Neural progenitor cell (in vitro differentiated cells): Measurements from ENCODE around the gene AGBL4. TPM values are rescaled to one million over a fixed set of nuclear protein-coding genes. Genes with fewer than 3 reads are reported as not detected.

ENCODE experiments used
- DNase-seq: peaks from one replicate; pipeline ENCODE4 v3.0.0-alpha.2; 2016; ENCODE audit warnings: low spot score
- H2AFZ ChIP-seq: fragments of 200-600 bp; sonication (generic); replicated peaks from 2 replicates; pipeline ENCODE4 v1.6.1; 2016; ENCODE audit warnings: antibody characterized with exemption
- H3F3A ChIP-seq: fragments of 200-600 bp; sonication (generic); 2 replicates; pipeline ENCODE4 v1.6.1; 2016; ENCODE audit warnings: antibody characterized with exemption, low read depth
- H3K27ac ChIP-seq: fragments of 200-600 bp; sonication (generic); 2 replicates; pipeline ENCODE4 v1.5.1; 2016; ENCODE audit warnings: mild to moderate bottlenecking
- H3K27me3 ChIP-seq: fragments of 200-600 bp; sonication (generic); 2 replicates; pipeline ENCODE4 v1.6.1; 2016; ENCODE audit warnings: mild to moderate bottlenecking, moderate library complexity
- H3K36me3 ChIP-seq: fragments of 200-600 bp; sonication (generic); 2 replicates; pipeline ENCODE4 v1.5.1; 2016
- H3K4me1 ChIP-seq: fragments of 200-600 bp; sonication (generic); 2 replicates; pipeline ENCODE4 v1.6.1; 2016; ENCODE audit warnings: mixed run types
- H3K4me2 ChIP-seq: fragments of 200-600 bp; sonication (generic); 2 replicates; pipeline ENCODE4 v1.6.1; 2016
- H3K4me3 ChIP-seq: fragments of 200-600 bp; sonication (generic); 2 replicates; pipeline ENCODE4 v1.5.1; 2016
- H3K79me2 ChIP-seq: fragments of 200-600 bp; sonication (generic); 2 replicates; pipeline ENCODE4 v1.6.1; 2016; ENCODE audit warnings: low read depth
- H3K9ac ChIP-seq: fragments of 200-600 bp; sonication (generic); 2 replicates; pipeline ENCODE4 v1.6.1; 2016
- H3K9me3 ChIP-seq: fragments of 200-600 bp; sonication (generic); 2 replicates; pipeline ENCODE4 v1.5.1; 2016; ENCODE audit warnings: low read depth
- H4K20me1 ChIP-seq: fragments of 200-600 bp; sonication (generic); 2 replicates; pipeline ENCODE4 v1.6.1; 2016; ENCODE audit warnings: low read depth
- H3K27ac Mint-ChIP-seq: 3 replicates; pipeline ENCODE4 v1.8.0; 2021; ENCODE audit warnings: mixed read lengths
- H3K27me3 Mint-ChIP-seq: 2 replicates; pipeline ENCODE4 v1.8.0; 2022; ENCODE audit warnings: low read depth, mild to moderate bottlenecking, inconsistent platforms, moderate library complexity, mixed read lengths; ENCODE audit not compliant: insufficient read depth
- H3K36me3 Mint-ChIP-seq: 3 replicates; pipeline ENCODE4 v1.8.0; 2021; ENCODE audit warnings: mixed read lengths
- H3K4me1 Mint-ChIP-seq: 3 replicates; pipeline ENCODE4 v1.8.0; 2021; ENCODE audit warnings: mixed read lengths
- H3K4me3 Mint-ChIP-seq: 3 replicates; pipeline ENCODE4 v1.8.0; 2021; ENCODE audit warnings: mild to moderate bottlenecking, moderate library complexity, mixed read lengths
- H3K9me3 Mint-ChIP-seq: 3 replicates; pipeline ENCODE4 v1.8.0; 2020; ENCODE audit warnings: mixed read lengths
- CTCF ChIP-seq: fragments of 200-600 bp; sonication (generic); IDR thresholded peaks from 2 replicates; pipeline ENCODE4 v1.5.1; 2017; ENCODE audit warnings: antibody characterized with exemption, mild to moderate bottlenecking
- EZH2 ChIP-seq: fragments of 200-600 bp; sonication (generic); IDR thresholded peaks from 2 replicates; pipeline ENCODE4 v1.6.1; 2017; ENCODE audit warnings: antibody characterized with exemption, mild to moderate bottlenecking, moderate library complexity
- EZH2phosphoT487 ChIP-seq: fragments of 200-600 bp; sonication (generic); IDR thresholded peaks from 2 replicates; pipeline ENCODE4 v1.6.1; 2017; ENCODE audit warnings: antibody characterized with exemption
- total RNA-seq: library from RNA; depleted of rRNA; stranded (reverse); fragments of >200 nt; gene quantifications from 2 replicates; pipeline ENCODE4 v1.2.3, GENCODE V29; 2015; ENCODE audit warnings: low replicate concordance

Gene AGBL4
- total RNA-seq, 1 donor from 2014 or later = 1.5 TPM

- no peaks in the 10 kb centered on the region for H3K36me3 ChIP-seq
- H3K4me1 ChIP-seq = no peaks in the 10 kb centered on the region
- no peak overlapping the region for H3K4me3 ChIP-seq
- no peaks in the 10 kb centered on the region for H3K36me3 Mint-ChIP-seq
- H3K4me1 Mint-ChIP-seq = no peaks in the 10 kb centered on the region
- no peak for DNase-seq
- no peak overlapping the region for H2AFZ ChIP-seq
- H3K27ac ChIP-seq = no peak overlapping the region
- no peak for TF ChIP-seq EZH2
- TF ChIP-seq EZH2phosphoT487 = no peak
- TF ChIP-seq CTCF = no peak
- H3F3A ChIP-seq = no peaks in the 10 kb centered on the region
- H3K27me3 ChIP-seq = no peaks in the 10 kb centered on the region
- no peak overlapping the region for H3K27ac Mint-ChIP-seq
- H3K9ac ChIP-seq = no peak overlapping the region
- no peaks in the 10 kb centered on the region for H3K79me2 ChIP-seq
- no peak overlapping the region for H3K4me3 Mint-ChIP-seq
- H3K9me3 ChIP-seq = peaks cover 19% of the 10 kb centered on the region
- H3K27me3 Mint-ChIP-seq = peaks cover 2% of the 10 kb centered on the region
- no peaks in the 10 kb centered on the region for H4K20me1 ChIP-seq
- peaks cover 12% of the 10 kb centered on the region for H3K9me3 Mint-ChIP-seq
- H3K4me2 ChIP-seq = no peak overlapping the region
Observed at GRCh38 chr1:49435291-49435690, 588.5 kb downstream of the AGBL4 start.

- Histone ChIP-seq H4K20me1 (no peaks in the 10 kb centered on the region), H3K27ac (no peak overlapping the region), H3K4me2 (no peak overlapping the region), H3K79me2 (no peaks in the 10 kb centered on the region), H2AFZ (no peak overlapping the region), H3K4me3 (no peak overlapping the region), H3K36me3 (no peaks in the 10 kb centered on the region), H3K9me3 (peaks cover 43% of the 10 kb centered on the region), H3K27me3 (no peaks in the 10 kb centered on the region), H3K4me1 (no peaks in the 10 kb centered on the region), H3K9ac (no peak overlapping the region), H3F3A (no peaks in the 10 kb centered on the region)
- H3K27ac Mint-ChIP-seq = no peak overlapping the region
- no peaks in the 10 kb centered on the region for H3K36me3 Mint-ChIP-seq
- DNase-seq = no peak
- H3K4me1 Mint-ChIP-seq = no peaks in the 10 kb centered on the region
- peaks cover 17% of the 10 kb centered on the region for H3K9me3 Mint-ChIP-seq
- no peak for TF ChIP-seq EZH2
- H3K4me3 Mint-ChIP-seq = no peak overlapping the region
- peaks cover 4% of the 10 kb centered on the region for H3K27me3 Mint-ChIP-seq
Observed at GRCh38 chr1:49424782-49425181, 599.0 kb downstream of the AGBL4 start.

- H3K79me2 ChIP-seq = no peaks in the 10 kb centered on the region
- DNase-seq = no peak
- no peaks in the 10 kb centered on the region for H4K20me1 ChIP-seq
- no peak overlapping the region for H3K4me2 ChIP-seq
- H2AFZ ChIP-seq = no peak overlapping the region
- no peak overlapping the region for H3K4me3 Mint-ChIP-seq
- H3K27me3 Mint-ChIP-seq = no peaks in the 10 kb centered on the region
- H3K9me3 ChIP-seq = peaks cover 39% of the 10 kb centered on the region
- no peak overlapping the region for H3K9ac ChIP-seq
- TF ChIP-seq CTCF = no peak
- no peak for TF ChIP-seq EZH2
- no peak for TF ChIP-seq EZH2phosphoT487
- no peaks in the 10 kb centered on the region for H3K27me3 ChIP-seq
- peaks cover 5% of the 10 kb centered on the region for H3K9me3 Mint-ChIP-seq
- H3K4me1 Mint-ChIP-seq = no peaks in the 10 kb centered on the region
- no peak overlapping the region for H3K4me3 ChIP-seq
- H3K27ac ChIP-seq = no peak overlapping the region
- no peaks in the 10 kb centered on the region for H3K36me3 ChIP-seq
- H3K4me1 ChIP-seq = no peaks in the 10 kb centered on the region
- no peaks in the 10 kb centered on the region for H3F3A ChIP-seq
- no peak overlapping the region for H3K27ac Mint-ChIP-seq
- H3K36me3 Mint-ChIP-seq = no peaks in the 10 kb centered on the region
Observed at GRCh38 chr1:49416758-49417157, 607.0 kb downstream of the AGBL4 start.

DNA sequence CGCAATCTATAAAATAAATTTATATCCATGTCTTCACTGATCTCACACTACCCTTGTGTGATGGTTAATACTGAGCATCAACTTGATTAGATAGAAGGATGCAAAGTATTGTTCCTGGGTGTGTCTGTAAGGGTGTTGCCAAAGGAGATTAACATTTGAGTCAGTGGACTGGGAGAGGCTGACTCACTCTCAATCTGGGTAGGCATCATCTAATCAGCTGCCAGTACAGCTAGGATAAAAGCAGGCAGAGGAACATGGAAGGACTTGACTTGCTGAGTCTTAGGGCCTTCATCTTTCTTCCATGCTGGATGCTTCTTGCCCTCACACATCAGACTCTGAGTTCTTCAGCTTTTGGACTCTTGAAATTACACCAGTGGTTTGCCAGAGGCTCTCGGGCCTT is 615.4 kb downstream of the AGBL4 start:
- Histone ChIP-seq H4K20me1 (no peaks in the 10 kb centered on the region), H3K9ac (no peak overlapping the region), H3K79me2 (no peaks in the 10 kb centered on the region), H3K36me3 (no peaks in the 10 kb centered on the region), H3K4me3 (no peak overlapping the region), H3K4me1 (no peaks in the 10 kb centered on the region), H2AFZ (no peak overlapping the region), H3K27ac (no peak overlapping the region), H3K4me2 (no peak overlapping the region), H3K27me3 (no peaks in the 10 kb centered on the region), H3F3A (no peaks in the 10 kb centered on the region), H3K9me3 (peaks cover 42% of the 10 kb centered on the region)
- TF ChIP-seq CTCF = no peak
- TF ChIP-seq EZH2phosphoT487 = no peak
- no peak for TF ChIP-seq EZH2
- no peak overlapping the region for H3K4me3 Mint-ChIP-seq
- H3K36me3 Mint-ChIP-seq = no peaks in the 10 kb centered on the region
- DNase-seq = no peak
- H3K27ac Mint-ChIP-seq = no peak overlapping the region
- H3K9me3 Mint-ChIP-seq = peaks cover 16% of the 10 kb centered on the region
- H3K4me1 Mint-ChIP-seq = no peaks in the 10 kb centered on the region
- no peaks in the 10 kb centered on the region for H3K27me3 Mint-ChIP-seq
